CD4-positive, alpha-beta T cell treated with Interleukin-6 for 4 hours (primary cell): ENCODE data around the gene TCHHL1.

ENCODE experiments used
- DNase-seq: peaks from one replicate; pipeline ENCODE4 v3.0.0-alpha.2; 2020; ENCODE audit warnings: mixed read lengths

Gene TCHHL1

GRCh38 chr1:152036267-152037216 lies 52.3 kb downstream of the TCHHL1 start, which contains the start of gene S100A11:
S100A11 (minus strand) TSS chr1:152037004; CDS start chr1:152036915, 89 bp downstream.
- DNase-seq = peak; percentile 88

DNA sequence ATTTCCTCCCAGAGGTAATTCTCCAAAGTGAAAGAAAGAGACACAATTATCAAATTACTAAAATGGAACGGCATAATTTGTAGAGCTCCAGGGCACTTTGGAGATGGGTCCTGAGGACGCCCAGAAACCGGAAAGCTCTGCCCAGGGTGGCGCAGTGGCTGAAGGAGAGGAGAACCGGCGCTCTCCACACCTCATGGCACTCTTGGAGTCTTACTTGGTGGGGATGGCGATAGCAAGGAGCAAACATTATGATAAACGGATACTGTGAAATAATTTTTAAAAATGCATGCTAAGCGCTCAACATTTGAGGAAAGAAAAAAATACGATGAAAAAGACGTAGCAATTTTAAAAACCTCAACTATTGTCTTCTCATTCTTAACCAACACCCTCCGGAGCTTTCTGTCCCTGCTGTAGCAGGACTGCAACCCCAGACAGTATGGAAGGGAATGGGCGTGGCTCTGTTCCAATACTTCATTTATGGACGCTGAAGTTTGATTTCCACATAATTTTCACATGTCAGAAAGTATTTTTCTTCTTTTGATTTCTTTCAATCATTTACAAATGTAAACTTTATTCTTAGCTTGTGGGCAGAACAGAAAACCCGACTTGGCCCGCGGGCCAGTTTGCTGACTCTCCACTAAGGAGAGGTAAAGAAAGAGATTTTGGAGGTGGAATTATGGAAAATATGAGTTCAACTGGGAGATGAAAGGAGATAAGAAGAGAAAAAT lies 53.2 kb downstream of the TCHHL1 start:
- peak; percentile 31 for DNase-seq

DNA sequence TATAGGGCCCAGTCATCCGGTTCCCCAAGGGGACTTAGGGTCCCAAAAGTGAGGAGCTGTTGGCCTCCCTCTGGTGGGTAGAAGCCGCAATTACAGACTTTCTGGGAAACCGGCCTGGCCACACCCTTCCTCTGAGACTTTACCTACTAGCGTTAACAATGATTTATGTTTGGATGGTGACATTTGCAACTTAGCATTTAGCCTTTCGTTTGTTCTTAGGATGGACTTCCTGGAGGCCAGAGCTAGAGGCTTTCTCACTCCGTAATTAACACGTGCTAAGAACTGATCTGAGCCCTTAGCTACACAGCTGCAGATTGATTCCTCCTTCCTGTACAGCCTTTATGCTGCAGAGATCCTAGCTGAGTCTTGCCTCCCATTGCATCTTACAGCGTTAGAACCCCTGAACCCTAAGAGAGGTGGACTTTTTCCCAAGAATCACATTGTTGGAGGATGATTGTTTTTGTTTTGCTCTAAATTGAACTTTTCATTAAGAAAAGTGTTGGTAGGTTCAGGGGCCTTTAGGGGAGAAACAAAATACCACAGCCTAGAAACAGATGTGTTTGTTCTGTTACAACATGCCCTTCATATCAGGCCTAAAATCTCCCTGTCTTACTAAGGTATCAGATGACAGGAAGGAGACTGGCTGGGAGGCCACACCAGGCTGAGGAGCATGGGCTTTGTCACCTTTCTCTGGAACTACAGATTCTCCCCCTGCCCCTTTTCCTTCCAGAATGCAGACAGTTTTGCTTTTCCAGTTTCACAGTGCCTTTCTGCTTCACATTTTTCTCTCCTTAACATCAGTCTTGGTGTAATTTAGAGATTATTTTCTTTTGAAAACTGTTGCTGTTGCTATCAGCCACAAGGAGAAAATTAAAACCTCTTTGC lies 54.0 kb downstream of the TCHHL1 start:
- DNase-seq = peak; percentile 71

GRCh38 chr1:152034324-152034653 lies 54.6 kb downstream of the TCHHL1 start:
- DNase-seq = no peak
